ENCODE results near the gene SORCS2.

The SORCS2 gene

DNA sequence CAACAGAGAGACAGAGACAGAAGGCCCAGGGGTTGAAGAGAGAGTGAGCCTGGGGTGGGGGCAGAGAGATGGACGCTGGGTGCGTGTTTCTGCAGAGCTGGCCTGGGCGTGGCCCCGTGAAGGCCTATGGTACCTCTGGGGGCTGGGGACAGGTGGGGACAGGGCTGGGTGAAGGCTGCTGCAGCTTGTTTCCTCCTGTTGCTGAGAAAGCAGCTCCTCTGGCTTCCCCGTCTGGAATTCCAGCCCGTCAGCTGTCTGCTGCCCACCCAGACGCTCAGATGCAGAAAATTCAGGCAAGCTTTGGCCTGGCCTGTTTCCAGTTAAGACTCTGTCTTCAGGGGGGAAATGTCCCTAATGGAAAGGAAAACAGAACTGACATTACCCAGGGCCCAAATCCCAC is 319.2 kb downstream of the SORCS2 start:
- Mint-ChIP-seq H3K27ac (no peak overlapping the region), H3K4me3 (no peak overlapping the region), H3K9me3 (no peaks in the 10 kb centered on the region), H3K36me3 (ENCODE audit: low read depth) (no peaks in the 10 kb centered on the region), H3K4me1 (ENCODE audit: low read depth) (peaks cover 4% of the 10 kb centered on the region), H3K27me3 (ENCODE audit: low read depth) (peaks cover 20% of the 10 kb centered on the region)
- DNase-seq (ENCODE audit: low spot score): no peak

DNA sequence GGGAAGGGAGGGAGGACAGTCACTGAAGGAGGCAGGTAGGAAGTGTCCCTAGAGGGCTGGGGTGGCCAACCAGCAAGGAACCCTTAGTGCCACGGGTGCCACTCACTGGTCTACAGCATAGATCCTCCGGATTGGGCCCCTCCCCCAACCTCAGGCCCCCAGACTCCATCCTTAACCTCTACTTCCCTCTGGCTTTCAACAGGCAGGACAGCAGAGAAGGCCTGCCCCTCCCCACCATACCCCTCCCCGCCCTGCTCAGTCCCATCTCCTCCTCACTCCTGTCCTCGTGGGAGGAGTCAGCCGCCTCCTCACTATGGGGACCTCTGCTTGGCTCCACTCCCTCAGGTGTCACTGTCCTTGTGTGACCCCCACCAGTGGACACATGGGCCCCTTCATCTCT is 320.1 kb downstream of the SORCS2 start:
- no peaks in the 10 kb centered on the region for H3K9me3 Mint-ChIP-seq
- H3K4me3 Mint-ChIP-seq: no peak overlapping the region
- no peaks in the 10 kb centered on the region for H3K36me3 Mint-ChIP-seq (ENCODE audit: low read depth)
- DNase-seq (ENCODE audit: low spot score): no peak
- H3K27ac Mint-ChIP-seq: no peak overlapping the region
- peaks cover 4% of the 10 kb centered on the region for H3K4me1 Mint-ChIP-seq (ENCODE audit: low read depth)
- peaks cover 26% of the 10 kb centered on the region for H3K27me3 Mint-ChIP-seq (ENCODE audit: low read depth)

- no peaks in the 10 kb centered on the region for H3K4me1 Mint-ChIP-seq (ENCODE audit: low read depth)
- no peak overlapping the region for H3K4me3 Mint-ChIP-seq
- no peak for DNase-seq (ENCODE audit: low spot score)
- H3K27ac Mint-ChIP-seq: no peak overlapping the region
- no peaks in the 10 kb centered on the region for H3K36me3 Mint-ChIP-seq (ENCODE audit: low read depth)
- H3K9me3 Mint-ChIP-seq: no peaks in the 10 kb centered on the region
- peaks cover 26% of the 10 kb centered on the region for H3K27me3 Mint-ChIP-seq (ENCODE audit: low read depth)
These were observed 320.6 kb downstream of the SORCS2 start for GRCh38 chr4:7512946-7513345.

- Mint-ChIP-seq H3K4me1 (ENCODE audit: low read depth) (no peaks in the 10 kb centered on the region), H3K9me3 (no peaks in the 10 kb centered on the region), H3K27me3 (ENCODE audit: low read depth) (peaks cover 30% of the 10 kb centered on the region), H3K36me3 (ENCODE audit: low read depth) (no peaks in the 10 kb centered on the region), H3K4me3 (no peak overlapping the region), H3K27ac (no peak overlapping the region)
- DNase-seq (ENCODE audit: low spot score): no peak
These were observed 321.3 kb downstream of the SORCS2 start for GRCh38 chr4:7513671-7514070.

DNA sequence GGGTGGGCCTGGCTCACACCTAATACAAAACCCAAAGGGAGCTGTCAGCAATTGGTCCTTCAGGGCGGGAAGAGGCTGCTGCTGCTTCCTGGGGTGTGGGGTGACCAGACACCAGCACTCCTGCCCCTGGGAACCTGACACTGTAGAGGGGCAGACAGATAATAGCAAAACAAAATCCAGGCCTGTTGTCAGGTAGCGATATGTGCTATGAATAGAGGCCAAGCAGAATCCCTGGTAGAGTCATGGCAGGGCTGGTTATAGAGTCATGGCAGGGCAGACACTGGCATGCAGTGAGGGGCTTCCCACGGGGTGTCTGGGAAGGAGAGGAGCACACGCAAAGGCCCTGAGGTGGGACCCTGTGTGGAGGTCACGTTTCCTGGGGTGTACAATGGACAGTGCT is 321.9 kb downstream of the SORCS2 start:
- Mint-ChIP-seq H3K36me3 (ENCODE audit: low read depth) (no peaks in the 10 kb centered on the region), H3K4me1 (ENCODE audit: low read depth) (no peaks in the 10 kb centered on the region), H3K4me3 (no peak overlapping the region), H3K27ac (no peak overlapping the region), H3K27me3 (ENCODE audit: low read depth) (peaks cover 27% of the 10 kb centered on the region), H3K9me3 (no peaks in the 10 kb centered on the region)
- DNase-seq (ENCODE audit: low spot score): no peak

DNA sequence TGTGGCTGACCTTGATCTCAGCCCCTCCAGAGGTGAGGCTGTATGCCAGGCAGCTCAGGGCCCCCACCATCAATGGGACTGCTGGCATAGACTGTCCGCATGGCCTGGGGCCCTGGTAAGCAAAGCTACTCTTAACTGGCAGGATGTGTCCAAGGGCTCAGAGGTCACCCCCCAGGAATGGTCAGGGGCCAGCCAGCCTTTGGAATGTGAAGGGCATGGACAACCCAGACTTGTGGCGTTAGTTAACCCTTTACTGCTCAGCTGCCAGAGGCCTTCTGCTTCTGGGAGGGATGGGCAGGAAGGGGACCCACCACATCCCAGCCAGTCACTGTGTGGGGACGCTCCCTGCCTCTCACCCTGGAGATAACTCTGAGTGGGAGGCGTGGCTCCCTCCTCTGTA is 322.5 kb downstream of the SORCS2 start:
- H3K4me3 Mint-ChIP-seq: no peak overlapping the region
- no peaks in the 10 kb centered on the region for H3K9me3 Mint-ChIP-seq
- H3K27ac Mint-ChIP-seq: no peak overlapping the region
- H3K36me3 Mint-ChIP-seq (ENCODE audit: low read depth): no peaks in the 10 kb centered on the region
- H3K27me3 Mint-ChIP-seq (ENCODE audit: low read depth): peaks cover 29% of the 10 kb centered on the region
- no peaks in the 10 kb centered on the region for H3K4me1 Mint-ChIP-seq (ENCODE audit: low read depth)
- no peak for DNase-seq (ENCODE audit: low spot score)

DNA sequence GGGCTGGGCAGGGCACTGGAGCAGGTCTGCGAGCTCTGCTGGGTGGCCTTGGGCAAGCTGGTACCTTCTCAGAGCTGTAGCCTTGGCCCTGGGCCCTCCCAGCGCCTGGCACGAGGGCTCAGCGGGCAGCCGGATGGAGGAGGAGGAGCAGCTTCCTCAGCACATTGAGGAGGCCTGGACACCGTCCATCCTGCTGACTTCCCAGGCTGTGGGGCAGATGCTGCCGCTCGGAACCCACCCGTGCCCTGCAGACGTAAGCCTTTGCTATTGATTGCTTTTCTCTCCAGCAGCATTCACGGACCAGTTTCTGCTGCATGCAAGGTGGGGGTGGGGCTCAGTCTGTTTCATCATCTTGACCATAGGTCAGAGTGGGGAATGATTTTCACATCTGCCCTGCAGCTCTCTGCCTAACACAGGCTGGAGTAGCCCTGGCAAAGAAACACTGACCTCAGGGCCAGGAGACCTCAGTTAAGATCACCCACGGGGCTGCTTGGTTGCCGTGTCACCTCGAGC is 323.1 kb downstream of the SORCS2 start:
- H3K27ac Mint-ChIP-seq: no peak overlapping the region
- H3K9me3 Mint-ChIP-seq: no peaks in the 10 kb centered on the region
- no peak overlapping the region for H3K4me3 Mint-ChIP-seq
- DNase-seq (ENCODE audit: low spot score): no peak
- peaks cover 32% of the 10 kb centered on the region for H3K27me3 Mint-ChIP-seq (ENCODE audit: low read depth)
- H3K36me3 Mint-ChIP-seq (ENCODE audit: low read depth): no peaks in the 10 kb centered on the region
- no peaks in the 10 kb centered on the region for H3K4me1 Mint-ChIP-seq (ENCODE audit: low read depth)

DNA sequence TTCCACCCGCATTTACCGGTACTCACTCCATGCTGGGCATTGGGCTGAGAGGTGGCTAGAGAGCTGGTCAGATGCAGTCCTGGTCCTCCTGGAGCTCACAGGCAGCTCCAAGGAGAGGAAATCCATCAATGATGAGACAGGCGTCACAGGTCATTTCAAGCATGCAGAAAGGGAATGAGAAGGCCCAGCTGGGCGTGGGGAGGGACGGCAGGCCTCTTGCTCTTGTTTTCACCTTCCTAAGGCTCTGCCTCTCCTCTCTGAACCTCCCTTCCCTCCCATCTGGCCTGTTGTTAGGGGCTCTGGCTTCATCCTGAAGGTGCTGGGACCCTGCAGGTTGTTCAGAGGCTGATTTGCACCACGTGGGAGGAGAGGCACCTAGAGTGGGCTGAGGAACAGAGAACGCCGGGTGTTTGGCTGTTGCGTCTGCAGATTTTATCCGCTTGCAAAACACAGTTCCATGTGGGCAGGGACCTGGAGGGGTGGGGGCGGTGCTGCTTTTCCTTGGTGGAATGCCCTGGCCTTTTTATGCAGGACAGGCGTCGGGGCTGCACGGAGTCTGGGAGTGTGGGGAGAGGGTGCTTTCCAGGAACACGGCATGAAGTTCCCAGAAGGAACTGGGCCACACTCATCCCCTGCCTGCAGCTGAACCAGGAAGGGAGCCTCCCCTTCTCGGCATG is 323.9 kb downstream of the SORCS2 start:
- H3K27me3 Mint-ChIP-seq (ENCODE audit: low read depth): peaks cover 32% of the 10 kb centered on the region
- no peak for DNase-seq (ENCODE audit: low spot score)
- H3K27ac Mint-ChIP-seq: no peak overlapping the region

DNA sequence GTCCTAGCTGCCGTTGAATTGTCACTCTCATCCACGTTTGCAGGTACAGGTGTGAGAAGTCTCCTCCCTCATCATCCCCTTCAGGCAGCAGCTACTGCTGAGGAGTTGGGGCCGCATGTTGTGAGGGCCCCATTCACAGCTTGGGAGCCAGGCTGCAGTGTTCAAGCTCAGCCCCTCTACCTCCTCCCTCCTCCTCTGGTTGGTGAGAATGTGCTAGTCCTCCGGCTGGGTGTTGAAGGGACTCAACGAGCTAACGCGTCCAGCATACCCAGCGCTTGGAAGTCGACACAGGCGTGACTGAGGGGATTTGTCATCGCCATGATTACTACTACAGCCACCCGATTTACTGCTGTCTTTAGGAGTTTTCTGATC is 324.4 kb downstream of the SORCS2 start:
- no peak overlapping the region for H3K27ac Mint-ChIP-seq
- no peak overlapping the region for H3K4me3 Mint-ChIP-seq
- no peaks in the 10 kb centered on the region for H3K9me3 Mint-ChIP-seq
- H3K36me3 Mint-ChIP-seq (ENCODE audit: low read depth): no peaks in the 10 kb centered on the region
- H3K27me3 Mint-ChIP-seq (ENCODE audit: low read depth): peaks cover 36% of the 10 kb centered on the region
- no peak for DNase-seq (ENCODE audit: low spot score)
- no peaks in the 10 kb centered on the region for H3K4me1 Mint-ChIP-seq (ENCODE audit: low read depth)

More for the DNA sequence above, 323.9 kb downstream of the SORCS2 start:
- Mint-ChIP-seq H3K9me3 (no peaks in the 10 kb centered on the region), H3K36me3 (ENCODE audit: low read depth) (no peaks in the 10 kb centered on the region), H3K4me3 (no peak overlapping the region), H3K4me1 (ENCODE audit: low read depth) (no peaks in the 10 kb centered on the region)

- Mint-ChIP-seq H3K9me3 (no peaks in the 10 kb centered on the region), H3K27ac (no peak overlapping the region), H3K36me3 (ENCODE audit: low read depth) (no peaks in the 10 kb centered on the region), H3K27me3 (ENCODE audit: low read depth) (peaks cover 47% of the 10 kb centered on the region), H3K4me1 (ENCODE audit: low read depth) (peaks cover 3% of the 10 kb centered on the region), H3K4me3 (no peak overlapping the region)
- DNase-seq (ENCODE audit: low spot score): no peak
These were observed 326.7 kb downstream of the SORCS2 start for GRCh38 chr4:7518871-7519637.

GRCh38 chr4:7519638-7520376 is 327.5 kb downstream of the SORCS2 start:
- Mint-ChIP-seq H3K36me3 (ENCODE audit: low read depth) (no peaks in the 10 kb centered on the region), H3K9me3 (no peaks in the 10 kb centered on the region), H3K4me1 (ENCODE audit: low read depth) (peaks cover 11% of the 10 kb centered on the region), H3K27ac (no peak overlapping the region), H3K4me3 (no peak overlapping the region), H3K27me3 (ENCODE audit: low read depth) (peaks cover 47% of the 10 kb centered on the region)
- DNase-seq (ENCODE audit: low spot score): no peak

DNA sequence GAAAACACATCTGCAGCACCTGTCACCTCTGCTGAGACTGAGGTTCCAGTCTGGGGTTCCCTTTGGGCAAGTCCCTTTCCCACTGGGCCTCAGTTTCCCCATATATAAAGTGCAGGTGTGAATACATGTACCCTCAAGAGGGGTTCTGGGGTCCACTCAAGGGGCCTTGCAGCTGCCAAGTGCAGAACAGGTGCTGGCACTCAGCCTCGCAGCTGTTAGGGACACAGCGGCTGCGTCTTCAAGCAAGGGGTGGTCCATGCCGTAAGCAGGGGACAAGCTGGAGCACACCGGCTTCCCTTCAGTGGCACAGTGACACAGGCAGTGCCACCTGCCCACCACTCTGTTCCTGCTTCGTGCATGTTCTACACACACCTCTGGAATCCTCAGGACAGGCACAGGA is 329.3 kb downstream of the SORCS2 start:
- Mint-ChIP-seq H3K4me1 (ENCODE audit: low read depth) (peaks cover 15% of the 10 kb centered on the region), H3K27me3 (ENCODE audit: low read depth) (peaks cover 46% of the 10 kb centered on the region), H3K4me3 (no peak overlapping the region), H3K27ac (no peak overlapping the region), H3K36me3 (ENCODE audit: low read depth) (no peaks in the 10 kb centered on the region), H3K9me3 (no peaks in the 10 kb centered on the region)
- no peak for DNase-seq (ENCODE audit: low spot score)

GRCh38 chr4:7522452-7523220 is 330.3 kb downstream of the SORCS2 start:
- no peak overlapping the region for H3K4me3 Mint-ChIP-seq
- no peak for DNase-seq (ENCODE audit: low spot score)
- H3K9me3 Mint-ChIP-seq: no peaks in the 10 kb centered on the region
- H3K4me1 Mint-ChIP-seq (ENCODE audit: low read depth): peaks cover 15% of the 10 kb centered on the region
- peaks cover 37% of the 10 kb centered on the region for H3K27me3 Mint-ChIP-seq (ENCODE audit: low read depth)
- H3K27ac Mint-ChIP-seq: no peak overlapping the region
- H3K36me3 Mint-ChIP-seq (ENCODE audit: low read depth): no peaks in the 10 kb centered on the region
